IPS-18c (cell line): ENCODE measurements around the gene YPEL4.
"Not testable (repeated sequence)": the region's sequence is repeated elsewhere in the genome, so short reads cannot be mapped to it uniquely, and the experiment has no call there.

Source experiments
- H3K4me3 ChIP-seq: 2 replicates; pipeline ENCODE4 v1.7.0; 2013; ENCODE audit warnings: low read depth, mild to moderate bottlenecking, low read length, moderate library complexity; ENCODE audit not compliant: insufficient read depth
- H3K9me3 ChIP-seq: one replicate; pipeline ENCODE4 v1.6.1; 2013; ENCODE audit warnings: mild to moderate bottlenecking, low read length, moderate library complexity; ENCODE audit not compliant: control insufficient read depth, insufficient read depth

The YPEL4 gene

GRCh38 chr11:57649826-57650738, at the start of gene YPEL4:
YPEL4 (minus strand) TSS chr11:57649912; CDS start chr11:57647107, 2,805 bp downstream.
- Histone ChIP-seq H3K4me3 (peak within 1 kb of the TSS; percentile 39), H3K9me3 (no peaks in the 10 kb centered on the region)

GRCh38 chr11:57698843-57699365, 49.2 kb upstream of the YPEL4 start:
- Histone ChIP-seq H3K9me3 (no peaks in the 10 kb centered on the region), H3K4me3 (no peak overlapping the region)

- H3K4me3 ChIP-seq, H3K9me3 ChIP-seq: not testable (repeated sequence)
These were observed 40.8 kb upstream of the YPEL4 start for GRCh38 chr11:57690474-57690873.

GRCh38 chr11:57681168-57681567, 31.5 kb upstream of the YPEL4 start:
- Histone ChIP-seq H3K4me3 (no peak overlapping the region), H3K9me3 (no peaks in the 10 kb centered on the region)

GRCh38 chr11:57680552-57680874, 30.8 kb upstream of the YPEL4 start:
- no peaks in the 10 kb centered on the region for H3K9me3 ChIP-seq
- no peak overlapping the region for H3K4me3 ChIP-seq

GRCh38 chr11:57679396-57679795, 29.7 kb upstream of the YPEL4 start:
- no peaks in the 10 kb centered on the region for H3K9me3 ChIP-seq

GRCh38 chr11:57675176-57675941, 25.6 kb upstream of the YPEL4 start:
- Histone ChIP-seq H3K9me3 (no peaks in the 10 kb centered on the region), H3K4me3 (no peak overlapping the region)

More at GRCh38 chr11:57679396-57679795, 29.7 kb upstream of the YPEL4 start:
- H3K4me3 ChIP-seq: no peak overlapping the region

- Histone ChIP-seq H3K9me3 (no peaks in the 10 kb centered on the region), H3K4me3 (no peak overlapping the region)
These were observed 24.5 kb upstream of the YPEL4 start for GRCh38 chr11:57674251-57674650.

- H3K4me3 ChIP-seq: peak overlapping the region; percentile 78
These were observed 18.7 kb upstream of the YPEL4 start for GRCh38 chr11:57668434-57668782.

GRCh38 chr11:57667736-57668433, 18.2 kb upstream of the YPEL4 start, which contains the start of gene ZDHHC5:
ZDHHC5 (plus strand) TSS chr11:57668114; CDS start chr11:57673091, 4,977 bp downstream.
- Histone ChIP-seq H3K4me3 (peak within 1 kb of the TSS; percentile 92), H3K9me3 (no peaks in the 10 kb centered on the region)

More at GRCh38 chr11:57668434-57668782, 18.7 kb upstream of the YPEL4 start:
- no peaks in the 10 kb centered on the region for H3K9me3 ChIP-seq

GRCh38 chr11:57667117-57667735, 17.5 kb upstream of the YPEL4 start:
- peak overlapping the region; percentile 92 for H3K4me3 ChIP-seq
- H3K9me3 ChIP-seq: no peaks in the 10 kb centered on the region

GRCh38 chr11:57663975-57664374, 14.3 kb upstream of the YPEL4 start:
- Histone ChIP-seq H3K4me3 (no peak overlapping the region), H3K9me3 (no peaks in the 10 kb centered on the region)

- no peak overlapping the region for H3K4me3 ChIP-seq
- H3K9me3 ChIP-seq: no peaks in the 10 kb centered on the region
These were observed 13.2 kb upstream of the YPEL4 start for GRCh38 chr11:57662893-57663292.

GRCh38 chr11:57659669-57660068, 10.0 kb upstream of the YPEL4 start:
- no peaks in the 10 kb centered on the region for H3K9me3 ChIP-seq
- H3K4me3 ChIP-seq: no peak overlapping the region

- H3K9me3 ChIP-seq: no peaks in the 10 kb centered on the region
- H3K4me3 ChIP-seq: peak overlapping the region; percentile 98
These were observed 8.3 kb upstream of the YPEL4 start for GRCh38 chr11:57658023-57658361.

- Histone ChIP-seq H3K4me3 (peak within 1 kb of the TSS; percentile 98), H3K9me3 (no peaks in the 10 kb centered on the region)
These were observed 7.7 kb upstream of the YPEL4 start, which contains the start of gene CLP1 for GRCh38 chr11:57657194-57658022. CLP1 (plus strand) TSS chr11:57657762; CDS start chr11:57659477, 1,715 bp downstream.
